GM08714 (cell line): ENCODE results near the gene BFSP1.

Source experiments
- H3K4me3 ChIP-seq: fragments of 200-500 bp; sonication (Bioruptor generic); 2 replicates; pipeline ENCODE4 v1.5.1; 2014; ENCODE audit warnings: mild to moderate bottlenecking, low read length, inconsistent platforms
- ZNF274 ChIP-seq: IDR thresholded peaks from 2 replicates; pipeline ENCODE4 v1.6.1; 2012; ENCODE audit warnings: mild to moderate bottlenecking, low read depth, low read length

BFSP1 gene

GRCh38 chr20:17520583-17520982 lies 10.6 kb downstream of the BFSP1 start:
- no peak overlapping the region for H3K4me3 ChIP-seq
- no peak for TF ChIP-seq ZNF274

DNA sequence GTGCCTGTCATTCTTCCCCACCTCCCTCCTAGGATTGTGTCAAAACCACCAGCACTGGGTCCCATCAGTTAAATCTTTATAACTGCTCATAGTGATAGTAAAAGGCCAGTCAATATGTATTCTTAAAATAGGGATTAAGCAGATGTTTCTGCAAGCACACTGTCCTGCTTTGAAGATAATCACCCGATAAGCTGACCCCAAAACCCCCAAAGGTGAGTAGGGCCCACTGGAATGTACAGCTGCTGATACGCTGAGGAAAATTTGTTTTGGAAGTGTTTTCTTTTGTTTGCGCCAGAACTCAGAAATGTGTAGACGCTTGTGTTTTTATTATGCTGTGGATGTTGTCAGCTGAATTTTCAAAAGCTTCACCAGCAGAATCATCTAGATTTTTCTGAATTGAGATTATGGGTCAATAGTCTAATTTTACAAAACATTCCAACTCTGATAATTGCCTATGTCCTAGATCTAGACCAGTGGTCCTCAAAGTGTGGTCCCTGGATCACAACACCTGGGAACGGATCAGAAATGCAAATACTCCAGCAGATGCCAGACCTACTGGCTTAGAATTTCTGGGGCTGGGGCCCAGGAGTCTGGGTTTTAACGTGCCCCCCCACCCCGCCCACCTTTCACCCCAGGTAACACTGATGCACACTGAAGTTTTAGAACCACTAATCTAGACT lies 11.4 kb downstream of the BFSP1 start:
- H3K4me3 ChIP-seq: no peak overlapping the region
- no peak for TF ChIP-seq ZNF274

GRCh38 chr20:17518339-17519052 lies 12.7 kb downstream of the BFSP1 start:
- no peak for TF ChIP-seq ZNF274
- no peak overlapping the region for H3K4me3 ChIP-seq

- no peak for TF ChIP-seq ZNF274
- no peak overlapping the region for H3K4me3 ChIP-seq
Observed at GRCh38 chr20:17515053-17515452, 16.1 kb downstream of the BFSP1 start.

DNA sequence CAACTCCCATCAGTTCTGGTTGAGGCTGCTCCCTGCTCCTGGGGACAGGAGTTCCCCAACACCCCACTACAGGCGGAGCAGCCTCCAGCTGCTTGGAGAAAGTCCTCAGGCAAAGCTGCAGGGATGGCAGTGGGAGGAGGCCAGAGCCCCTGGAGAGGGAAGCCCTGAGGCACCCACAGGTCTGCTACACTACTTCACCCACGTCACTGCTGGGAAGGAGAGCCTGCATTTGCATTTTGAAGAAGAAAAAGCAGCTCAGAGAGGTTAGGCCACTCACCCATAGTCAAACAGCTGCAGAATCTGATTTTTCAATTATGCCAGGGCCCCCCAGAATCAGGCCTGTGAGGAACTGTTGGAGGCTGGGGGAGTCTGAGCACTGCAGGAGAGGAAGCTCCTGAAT lies 17.2 kb downstream of the BFSP1 start:
- no peak for TF ChIP-seq ZNF274
- H3K4me3 ChIP-seq: no peak overlapping the region

DNA sequence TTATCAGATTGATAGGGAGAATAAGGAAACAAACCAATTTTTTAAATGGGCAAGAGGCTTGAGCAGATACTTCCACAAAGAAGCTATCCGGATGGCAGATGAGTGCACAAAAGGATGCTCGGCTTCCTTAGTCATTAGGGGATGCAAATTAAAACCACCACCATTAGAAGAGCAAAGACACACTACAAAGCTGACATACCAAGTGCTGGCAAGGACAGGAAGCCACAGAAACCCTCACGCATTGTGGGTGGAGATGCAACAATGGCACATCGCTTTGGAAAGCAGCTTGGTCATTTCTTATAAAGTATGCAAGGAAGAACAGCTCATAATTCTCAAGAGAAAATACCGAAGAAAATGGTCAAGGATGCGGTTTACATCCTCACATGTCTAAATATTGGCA lies 19.8 kb downstream of the BFSP1 start:
- no peak for TF ChIP-seq ZNF274
- H3K4me3 ChIP-seq: no peak overlapping the region

- H3K4me3 ChIP-seq: no peak overlapping the region
- TF ChIP-seq ZNF274: no peak
Observed at GRCh38 chr20:17510548-17510947, 20.6 kb downstream of the BFSP1 start.

DNA sequence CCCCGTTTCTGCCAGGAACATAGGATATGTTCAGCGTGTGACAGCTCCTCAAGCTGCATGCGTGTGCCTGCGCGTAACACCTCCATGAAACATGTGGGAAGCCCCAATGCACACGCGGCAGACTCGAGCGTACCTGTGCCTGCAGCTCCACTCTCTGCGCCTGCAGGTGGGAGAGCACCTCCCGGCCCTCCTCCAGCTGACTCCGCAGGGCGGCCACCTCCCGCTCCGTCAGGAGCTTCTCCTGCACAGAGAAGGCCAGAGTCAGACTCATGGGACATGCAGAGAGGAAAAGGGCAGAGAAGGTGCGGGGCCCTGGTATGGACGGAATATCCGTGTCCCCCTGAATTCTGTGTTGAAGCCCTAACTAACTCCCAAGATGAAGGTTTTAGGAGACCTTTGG lies 22.4 kb downstream of the BFSP1 start:
- H3K4me3 ChIP-seq: no peak overlapping the region
- TF ChIP-seq ZNF274: no peak

DNA sequence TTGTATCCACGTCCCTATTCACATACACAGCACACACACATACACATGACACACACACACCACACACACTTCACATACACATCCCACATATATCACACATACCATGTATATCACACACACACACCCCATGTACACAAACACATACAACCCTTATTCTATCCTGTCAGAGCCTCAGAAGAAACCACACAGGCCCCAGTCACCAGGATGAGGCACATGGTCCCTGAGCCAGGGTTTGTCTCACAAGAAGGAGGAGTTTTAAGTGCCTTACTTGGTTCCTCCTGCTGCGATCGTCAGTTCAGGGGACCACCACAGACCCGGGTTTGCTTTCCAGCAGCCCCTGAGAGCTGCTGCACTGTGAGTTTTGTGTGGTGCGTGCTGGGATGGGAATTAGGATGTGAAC lies 23.6 kb downstream of the BFSP1 start:
- no peak for TF ChIP-seq ZNF274

DNA sequence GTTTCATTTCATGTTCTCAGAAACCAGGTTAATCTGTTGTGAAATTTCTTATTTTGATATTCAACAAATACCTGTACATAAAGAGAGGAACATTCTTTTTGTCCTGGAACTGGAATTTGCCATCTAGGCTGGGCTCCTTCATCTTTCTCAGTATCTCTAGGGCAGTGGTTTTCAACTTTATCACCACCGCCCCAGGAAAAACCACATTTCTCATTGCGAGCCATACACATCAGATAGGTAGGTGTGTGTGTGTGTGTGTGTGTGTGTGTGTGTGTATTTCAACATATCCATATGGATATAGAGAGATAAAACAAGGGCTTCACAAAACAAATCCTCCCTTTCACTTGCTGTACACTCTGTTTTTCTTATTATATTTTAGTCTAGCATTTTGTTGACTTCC lies 24.1 kb downstream of the BFSP1 start:
- H3K4me3 ChIP-seq: no peak overlapping the region
- TF ChIP-seq ZNF274: no peak

More for the DNA sequence above, 23.6 kb downstream of the BFSP1 start:
- no peak overlapping the region for H3K4me3 ChIP-seq

GRCh38 chr20:17505636-17506517 lies 25.3 kb downstream of the BFSP1 start:
- H3K4me3 ChIP-seq: no peak overlapping the region; the same call in 1 of the 2 replicates
- TF ChIP-seq ZNF274: no peak

DNA sequence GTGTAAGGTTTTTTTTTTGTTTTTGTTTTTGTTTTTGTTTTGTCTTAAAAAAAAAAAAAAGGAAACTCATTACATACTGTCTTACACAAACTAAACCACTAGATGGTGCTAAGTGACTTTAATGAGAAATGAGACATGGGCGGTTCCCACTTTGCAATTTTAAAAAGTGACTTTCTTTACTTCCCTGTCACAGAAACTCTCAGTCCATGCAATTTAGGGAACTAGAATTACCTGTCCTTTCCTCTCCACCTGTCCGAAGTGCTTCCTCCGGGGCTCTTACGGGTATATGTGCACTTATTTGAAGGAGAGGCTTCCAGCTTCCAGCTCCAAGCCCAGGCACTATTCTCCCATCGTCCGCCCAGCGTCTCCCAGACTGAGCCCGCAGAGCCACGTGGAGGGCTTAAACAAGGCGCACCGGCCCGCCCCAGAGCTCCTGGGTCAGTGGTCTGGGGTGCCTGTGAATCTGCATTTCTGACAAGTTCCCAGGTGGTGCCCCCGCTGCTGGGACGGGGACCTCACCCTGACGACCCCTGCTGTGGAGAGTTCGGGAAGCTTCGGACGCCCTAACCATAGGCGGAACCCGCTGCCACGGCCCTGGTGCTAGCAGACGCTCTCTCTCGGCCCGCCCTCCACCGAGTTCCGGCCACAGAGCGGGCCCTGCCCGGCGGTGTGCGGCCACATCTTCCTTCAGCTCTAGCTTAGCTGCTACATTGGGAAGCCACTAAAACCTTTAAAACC lies 26.1 kb downstream of the BFSP1 start:
- TF ChIP-seq ZNF274: no peak
- H3K4me3 ChIP-seq: peak overlapping the region; percentile 59; the same call in 1 of the 2 replicates

- no peak for TF ChIP-seq ZNF274
- no peak overlapping the region; the same call in 1 of the 2 replicates for H3K4me3 ChIP-seq
Observed at GRCh38 chr20:17504066-17504897, 26.9 kb downstream of the BFSP1 start.
